GM19324 (cell line): ENCODE results near the gene CIART.

Experiments
- ATAC-seq: cut with Tn5 transposase; IDR thresholded peaks from one replicate; pipeline ENCODE4 v1.9.1; 2021; ENCODE audit warnings: mild to moderate bottlenecking, moderate library complexity; ENCODE audit not compliant: unreplicated experiment, low FRiP score

The CIART gene

DNA sequence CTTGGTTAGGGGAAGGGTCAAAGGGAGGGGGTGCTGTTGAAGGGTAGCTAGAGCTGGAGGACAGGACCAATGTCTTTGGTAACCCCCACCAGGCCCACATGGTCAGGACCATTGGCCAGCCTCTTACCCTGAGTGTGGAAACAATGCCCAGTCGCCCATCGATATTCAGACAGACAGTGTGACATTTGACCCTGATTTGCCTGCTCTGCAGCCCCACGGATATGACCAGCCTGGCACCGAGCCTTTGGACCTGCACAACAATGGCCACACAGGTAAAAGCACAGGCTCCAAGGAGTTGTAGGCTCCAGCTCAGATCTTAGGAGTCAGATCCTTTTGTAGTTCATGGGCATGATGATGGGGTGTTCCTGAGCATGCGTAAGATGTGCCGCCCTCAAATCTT is 21.0 kb upstream of the CIART start:
- ATAC-seq = no peak

GRCh38 chr1:150262388-150263320 is 19.7 kb upstream of the CIART start:
- ATAC-seq = no peak

DNA sequence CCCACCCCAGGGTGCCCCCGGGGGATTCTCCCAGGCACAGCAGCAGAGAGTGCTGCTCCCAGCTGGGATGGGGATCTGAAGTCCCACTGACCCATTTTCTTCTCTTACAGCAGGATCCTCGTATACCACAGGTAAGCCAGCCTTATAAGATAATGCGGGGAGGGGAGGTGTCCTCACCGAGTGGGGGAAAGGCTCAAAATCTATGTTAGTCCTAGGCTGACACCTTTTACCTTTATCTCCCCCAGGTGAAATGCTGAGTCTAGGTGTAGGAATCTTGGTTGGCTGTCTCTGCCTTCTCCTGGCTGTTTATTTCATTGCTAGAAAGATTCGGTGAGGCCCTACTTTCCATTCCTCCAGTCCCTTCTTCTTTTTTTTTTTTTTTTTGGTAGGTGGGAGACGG is 18.8 kb upstream of the CIART start:
- ATAC-seq = no peak

GRCh38 chr1:150267896-150268295 is 14.5 kb upstream of the CIART start:
- ATAC-seq = no peak

GRCh38 chr1:150268340-150268704 is 14.0 kb upstream of the CIART start:
- peak; percentile 11 for ATAC-seq

- ATAC-seq = peak; percentile 96
These were observed 13.5 kb upstream of the CIART start, which contains the start of gene APH1A for GRCh38 chr1:150268705-150269403. Gene APH1A (minus strand): TSS chr1:150269016. CDS start chr1:150268810, 206 bp downstream.

- ATAC-seq = no peak
These were observed 12.9 kb upstream of the CIART start for GRCh38 chr1:150269451-150269850.

- ATAC-seq = no peak
These were observed 10.9 kb upstream of the CIART start for GRCh38 chr1:150271291-150271959.

- no peak for ATAC-seq
These were observed 9.0 kb upstream of the CIART start for GRCh38 chr1:150273311-150273710.

GRCh38 chr1:150280138-150280707 is 2.1 kb upstream of the CIART start:
- ATAC-seq = no peak

GRCh38 chr1:150281221-150281757 is 1.1 kb upstream of the CIART start:
- ATAC-seq = no peak

DNA sequence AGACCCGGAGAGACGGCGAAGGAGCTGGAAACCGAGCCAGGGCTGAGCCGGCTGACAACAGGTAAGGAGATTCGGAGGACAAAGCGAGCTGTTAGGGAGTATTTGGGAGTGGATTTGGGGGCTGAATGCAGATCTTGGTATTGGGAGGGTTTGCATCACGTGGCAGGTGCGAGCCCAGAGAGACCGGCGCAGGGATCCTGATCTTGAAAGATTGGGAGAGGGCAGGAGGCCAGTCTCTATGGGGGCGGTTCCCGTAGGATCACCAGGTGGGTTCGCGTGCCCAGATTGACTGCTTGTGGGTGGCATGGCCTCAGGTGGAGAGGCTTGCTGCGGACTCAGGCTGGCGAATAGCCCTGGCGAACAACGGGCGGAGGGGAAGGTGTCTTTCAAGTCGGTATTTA is 204 bp downstream of the CIART start:
- no peak for ATAC-seq

- ATAC-seq = no peak
These were observed 906 bp downstream of the CIART start for GRCh38 chr1:150283260-150283659.

GRCh38 chr1:150288382-150288781 is 6.0 kb downstream of the CIART start:
- ATAC-seq = no peak

GRCh38 chr1:150288822-150289221 is 6.5 kb downstream of the CIART start:
- no peak for ATAC-seq

DNA sequence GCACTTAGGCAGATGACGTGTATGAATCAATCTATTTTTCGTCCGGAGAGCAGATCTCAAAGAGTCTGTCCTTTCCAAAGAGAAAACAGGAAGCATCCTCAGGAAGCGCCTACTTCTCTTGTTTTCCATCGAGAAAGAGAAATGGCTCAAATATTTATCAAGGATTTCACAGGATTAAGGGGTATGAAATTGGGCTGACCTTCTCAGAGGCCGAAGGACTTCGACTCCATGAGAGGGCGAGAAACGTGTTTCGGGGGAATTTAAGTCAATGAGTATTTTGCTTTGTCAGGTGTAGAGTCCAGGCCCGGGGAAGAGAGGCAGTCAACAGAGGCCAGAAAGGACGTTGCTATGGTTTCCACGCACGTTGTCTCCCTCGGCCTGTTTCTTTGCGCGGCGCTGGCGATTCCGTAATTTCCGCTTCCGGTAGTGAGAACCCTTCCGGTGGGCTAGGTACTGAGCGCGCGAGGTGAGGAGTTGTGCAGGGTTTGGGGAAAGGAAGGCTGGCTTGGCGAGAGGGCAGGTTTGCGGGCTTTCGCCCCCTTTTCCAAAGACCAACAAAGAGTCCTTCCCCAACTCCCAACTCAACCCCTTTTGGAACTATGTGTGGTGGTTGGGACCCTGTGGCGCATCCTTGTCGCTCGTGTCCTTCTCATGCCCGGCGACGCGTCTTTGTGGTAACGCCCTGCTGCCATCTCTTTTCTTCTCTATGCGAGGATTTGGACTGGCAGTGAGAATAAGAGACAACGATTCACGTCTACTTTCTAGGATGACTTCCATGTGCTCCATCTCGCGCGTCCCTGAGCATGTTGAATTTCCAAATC is 11.3 kb downstream of the CIART start, which contains the start of gene MRPS21:
MRPS21 (plus strand) TSS at position 429 of the 821 bp plus-strand sequence. CDS start 506 bp downstream, outside the sequence.
- peak; percentile 82 for ATAC-seq

DNA sequence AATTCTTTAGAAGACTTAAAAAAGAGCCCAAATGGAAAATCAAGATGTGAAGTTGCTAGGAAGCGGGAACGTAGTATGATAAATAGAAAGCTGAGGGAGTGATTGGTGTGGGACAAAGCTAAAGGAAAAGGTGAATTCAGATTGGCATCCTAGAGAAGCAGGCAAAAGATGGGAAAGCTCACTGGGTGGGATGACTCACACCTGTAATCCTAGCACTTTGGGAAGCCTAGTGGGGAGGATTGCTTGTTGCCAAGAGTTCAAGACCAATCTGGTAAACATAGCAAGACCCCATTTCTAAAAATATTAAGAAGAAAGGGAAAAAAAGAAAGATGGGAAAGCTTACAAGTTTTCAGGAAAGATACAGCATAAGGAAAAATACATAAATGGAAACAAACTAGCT is 13.1 kb downstream of the CIART start:
- ATAC-seq = no peak

- no peak for ATAC-seq
These were observed 17.4 kb downstream of the CIART start for GRCh38 chr1:150299716-150300115.

DNA sequence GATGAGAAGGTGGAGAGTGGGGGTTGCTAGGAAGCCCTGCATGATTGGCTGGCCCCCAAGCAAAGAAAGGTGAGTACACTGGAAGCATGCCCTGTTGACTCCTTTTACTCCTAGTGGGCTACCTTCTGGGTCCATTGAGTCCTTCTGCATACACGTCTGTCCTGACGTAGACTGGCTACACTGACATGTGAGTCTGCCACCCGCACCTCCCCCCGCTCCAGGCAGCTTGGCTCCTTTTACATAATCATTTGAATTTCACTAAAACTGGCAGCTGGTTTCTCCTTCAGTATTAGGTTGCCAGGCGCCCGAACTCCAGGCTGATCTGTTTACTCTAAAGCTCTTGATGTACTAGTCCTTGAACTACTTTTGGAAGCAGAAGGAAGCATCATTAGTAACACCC is 20.0 kb downstream of the CIART start:
- no peak for ATAC-seq

DNA sequence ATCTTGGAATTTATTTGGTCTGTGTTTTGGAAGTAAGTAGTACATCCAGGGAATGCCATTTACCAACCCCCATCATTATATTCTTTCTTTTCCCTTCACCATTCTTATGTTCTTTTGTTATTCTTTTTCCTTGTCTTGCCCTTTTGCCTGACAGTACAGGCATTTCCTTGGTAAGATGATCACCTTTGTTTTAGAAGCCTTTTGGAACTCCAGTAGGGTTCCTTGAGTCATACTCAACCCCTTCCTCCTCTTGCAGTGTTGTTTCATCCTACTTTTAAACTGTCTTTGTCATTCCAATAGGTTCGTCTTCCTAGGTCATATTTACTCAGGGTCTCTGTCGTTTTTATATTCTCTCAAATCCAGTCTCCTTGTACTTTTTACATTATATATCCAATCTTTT is 20.5 kb downstream of the CIART start:
- no peak for ATAC-seq
